ENCODE data around the gene PET100.

Gene PET100

GRCh38 chr19:7605490-7606222, 23.9 kb upstream of the PET100 start:
- in situ Hi-C loops (cut with MboI; ENCODE audit: low sequenced_read_pairs, unreplicated experiment) = no loop called here
- TF ChIP-seq, protein P1, sequence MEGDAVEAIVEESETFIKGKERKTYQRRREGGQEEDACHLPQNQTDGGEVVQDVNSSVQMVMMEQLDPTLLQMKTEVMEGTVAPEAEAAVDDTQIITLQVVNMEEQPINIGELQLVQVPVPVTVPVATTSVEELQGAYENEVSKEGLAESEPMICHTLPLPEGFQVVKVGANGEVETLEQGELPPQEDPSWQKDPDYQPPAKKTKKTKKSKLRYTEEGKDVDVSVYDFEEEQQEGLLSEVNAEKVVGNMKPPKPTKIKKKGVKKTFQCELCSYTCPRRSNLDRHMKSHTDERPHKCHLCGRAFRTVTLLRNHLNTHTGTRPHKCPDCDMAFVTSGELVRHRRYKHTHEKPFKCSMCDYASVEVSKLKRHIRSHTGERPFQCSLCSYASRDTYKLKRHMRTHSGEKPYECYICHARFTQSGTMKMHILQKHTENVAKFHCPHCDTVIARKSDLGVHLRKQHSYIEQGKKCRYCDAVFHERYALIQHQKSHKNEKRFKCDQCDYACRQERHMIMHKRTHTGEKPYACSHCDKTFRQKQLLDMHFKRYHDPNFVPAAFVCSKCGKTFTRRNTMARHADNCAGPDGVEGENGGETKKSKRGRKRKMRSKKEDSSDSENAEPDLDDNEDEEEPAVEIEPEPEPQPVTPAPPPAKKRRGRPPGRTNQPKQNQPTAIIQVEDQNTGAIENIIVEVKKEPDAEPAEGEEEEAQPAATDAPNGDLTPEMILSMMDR (IDR thresholded peaks at IDR 0.05; ENCODE audit: borderline replicate concordance, control extremely low read depth, extremely low read depth, insufficient read depth, missing control alignments) = no peak
- DNase-seq (ENCODE audit: low spot score) = peak; percentile 62

DNA sequence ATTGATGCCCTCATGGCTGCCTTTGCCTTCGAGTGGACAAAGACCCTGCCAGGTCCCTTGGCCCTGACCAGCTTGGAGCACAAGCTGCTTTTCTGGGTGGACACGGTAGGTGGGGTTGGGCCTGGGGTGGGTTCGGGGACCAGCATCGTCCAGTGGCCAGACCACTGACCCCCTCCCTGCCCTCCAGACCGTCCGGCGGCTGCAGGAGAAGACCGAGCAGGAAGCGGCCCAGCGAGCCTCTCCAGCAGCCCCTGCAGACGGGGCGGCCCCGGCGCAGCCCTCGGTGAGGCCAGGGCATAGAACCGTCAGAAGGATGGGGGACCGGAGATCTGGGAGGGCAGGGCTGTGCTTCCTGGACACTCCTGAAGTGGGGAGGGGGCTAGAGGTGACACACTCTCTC, 23.3 kb upstream of the PET100 start:
- TF ChIP-seq, protein P1 (IDR thresholded peaks at IDR 0.05; ENCODE audit: borderline replicate concordance, control extremely low read depth, extremely low read depth, insufficient read depth, missing control alignments) = no peak
- in situ Hi-C loops (cut with MboI; ENCODE audit: low sequenced_read_pairs, unreplicated experiment) = no loop called here
- DNase-seq (ENCODE audit: low spot score) = no peak

GRCh38 chr19:7607212-7607873, 22.2 kb upstream of the PET100 start:
- in situ Hi-C loops (cut with MboI; ENCODE audit: low sequenced_read_pairs, unreplicated experiment) = no loop called here
- TF ChIP-seq, protein P1 (IDR thresholded peaks at IDR 0.05; ENCODE audit: borderline replicate concordance, control extremely low read depth, extremely low read depth, insufficient read depth, missing control alignments) = no peak
- no peak for DNase-seq (ENCODE audit: low spot score)

GRCh38 chr19:7607874-7608560, 21.6 kb upstream of the PET100 start:
- in situ Hi-C loops (cut with MboI; ENCODE audit: low sequenced_read_pairs, unreplicated experiment) = no loop called here
- TF ChIP-seq, protein P1 (IDR thresholded peaks at IDR 0.05; ENCODE audit: borderline replicate concordance, control extremely low read depth, extremely low read depth, insufficient read depth, missing control alignments) = no peak
- no peak for DNase-seq (ENCODE audit: low spot score)

GRCh38 chr19:7610491-7611240, 18.9 kb upstream of the PET100 start:
- TF ChIP-seq, protein P1 (IDR thresholded peaks at IDR 0.05; ENCODE audit: borderline replicate concordance, control extremely low read depth, extremely low read depth, insufficient read depth, missing control alignments) = no peak
- in situ Hi-C loops (cut with MboI; ENCODE audit: low sequenced_read_pairs, unreplicated experiment) = no loop called here
- DNase-seq (ENCODE audit: low spot score) = no peak
